IMR-90 (cell line): ENCODE measurements around the gene B4GALT5. TPM values are rescaled to one million over a fixed set of nuclear protein-coding genes. Genes with fewer than 3 reads are reported as not detected.

Experiments
- ATAC-seq: fragments of 200-7000 bp; cut with Tn5 transposase; 2 replicates; pipeline ENCODE4 v1.9.1; 2020; ENCODE audit warnings: low read depth, mild to moderate bottlenecking, moderate library complexity
- Bru-seq: library from RNA; stranded (reverse); fragments of 400-500 nt; gene quantifications from one replicate; lab custom pipeline; 2021; lab: Mats Ljungman, UMichigan
- BruChase-seq, 2 experiments: library from RNA; stranded (reverse); fragments of 400-500 nt; gene quantifications; one replicate each; lab custom pipeline; 2021; lab: Mats Ljungman, UMichigan
- BruUV-seq: library from RNA; stranded (reverse); fragments of 400-500 nt; replicated peaks from 2 replicates; lab custom pipeline; 2021; lab: Mats Ljungman, UMichigan
- CTCF ChIA-PET: fragments of 300-600 bp; formaldehyde crosslinking; extraction: SDS; loops from one replicate; lab custom pipeline; 2021; ENCODE audit warnings: antibody characterized with exemption; lab: Yijun Ruan, JAX
- POLR2A ChIA-PET: fragments of 300-600 bp; sonication (Branson Sonifier 250); formaldehyde crosslinking; loops from one replicate; lab custom pipeline; 2022; ENCODE audit warnings: antibody characterized with exemption; ENCODE audit not compliant: unreplicated experiment; lab: Charles Lee
- DNase-seq: peaks from one replicate; pipeline ENCODE4 v3.0.0; 2013
- H2AFZ ChIP-seq: replicated peaks from 2 replicates; pipeline ENCODE3; 2013; ENCODE audit warnings: low read length, mild to moderate bottlenecking; ENCODE audit not compliant: poor library complexity
- H2AK5ac ChIP-seq: 2 replicates; pipeline ENCODE4 v1.6.1; 2013; ENCODE audit warnings: low read depth, low read length, inconsistent platforms
- H2AK9ac ChIP-seq: replicated peaks from 2 replicates; pipeline ENCODE3; 2013; ENCODE audit warnings: mild to moderate bottlenecking, low read depth, low read length, moderate library complexity; ENCODE audit not compliant: poor library complexity
- H2BK120ac ChIP-seq: 2 replicates; pipeline ENCODE4 v1.6.1; 2013; ENCODE audit warnings: low read depth, low read length, inconsistent platforms
- H2BK15ac ChIP-seq: 3 replicates; pipeline ENCODE4 v1.6.1; 2013; ENCODE audit warnings: low read depth, low read length, inconsistent platforms
- H2BK20ac ChIP-seq: 2 replicates; pipeline ENCODE4 v1.6.1; 2013; ENCODE audit warnings: low read depth, mild to moderate bottlenecking, inconsistent platforms, low read length, moderate library complexity
- H2BK5ac ChIP-seq: 2 replicates; pipeline ENCODE4 v1.6.1; 2013; ENCODE audit warnings: mild to moderate bottlenecking, low read depth, low read length, inconsistent platforms; ENCODE audit not compliant: poor library complexity, severe bottlenecking
- H3K14ac ChIP-seq: replicated peaks from 2 replicates; pipeline ENCODE4 v1.6.1; 2013; ENCODE audit warnings: low read depth, low read length, inconsistent platforms
- H3K18ac ChIP-seq: 2 replicates; pipeline ENCODE4 v1.6.1; 2013; ENCODE audit warnings: low read depth, low read length, control low read depth
- H3K23ac ChIP-seq: 2 replicates; pipeline ENCODE4 v1.6.1; 2013; ENCODE audit warnings: low read depth, low read length, inconsistent platforms
- H3K27ac ChIP-seq: 2 replicates; pipeline ENCODE4 v1.5.1; 2013; ENCODE audit warnings: mild to moderate bottlenecking, control low read depth, low read length; ENCODE audit not compliant: insufficient read depth
- H3K27me3 ChIP-seq: 2 replicates; pipeline ENCODE4 v1.6.1; 2013; ENCODE audit warnings: low read length; ENCODE audit not compliant: control insufficient read depth, insufficient read depth
- H3K36me3 ChIP-seq: 2 replicates; pipeline ENCODE4 v1.6.1; 2013; ENCODE audit warnings: low read length, mixed read lengths; ENCODE audit not compliant: control insufficient read depth, insufficient read depth
- H3K4ac ChIP-seq: 2 replicates; pipeline ENCODE4 v1.6.1; 2013; ENCODE audit warnings: low read depth, low read length, inconsistent platforms
- H3K4me1 ChIP-seq: 2 replicates; pipeline ENCODE4 v1.6.1; 2013; ENCODE audit warnings: low read length, mixed read lengths; ENCODE audit not compliant: control insufficient read depth, insufficient read depth
- H3K4me2 ChIP-seq: 2 replicates; pipeline ENCODE4 v1.6.1; 2013; ENCODE audit warnings: low read depth, mild to moderate bottlenecking, control low read depth, low read length, moderate library complexity
- H3K4me3 ChIP-seq: 2 replicates; pipeline ENCODE4 v1.5.1; 2013; ENCODE audit warnings: low read depth, mild to moderate bottlenecking, control low read depth, low read length, moderate library complexity; ENCODE audit not compliant: insufficient read depth
- H3K56ac ChIP-seq: 2 replicates; pipeline ENCODE4 v1.6.1; 2013; ENCODE audit warnings: low read length, inconsistent platforms; ENCODE audit not compliant: insufficient read depth; ENCODE audit errors: extremely low read depth
- H3K79me1 ChIP-seq, 2 experiments: 2 replicates each; pipeline ENCODE4 v1.6.1; 2013; ENCODE audit warnings: low read length in 2 of 2, inconsistent platforms in 1 of 2, low read depth in 1 of 2
- H3K9ac ChIP-seq: 2 replicates; pipeline ENCODE4 v1.6.1; 2013; ENCODE audit warnings: low read depth, low read length, control low read depth
- H3K9me1 ChIP-seq: 2 replicates; pipeline ENCODE4 v1.6.1; 2013; ENCODE audit warnings: low read length, inconsistent platforms; ENCODE audit not compliant: insufficient read depth
- H3K9me3 ChIP-seq: 2 replicates; pipeline ENCODE4 v1.6.1; 2013; ENCODE audit warnings: low read length; ENCODE audit not compliant: control insufficient read depth, insufficient read depth
- H4K20me1 ChIP-seq: 2 replicates; pipeline ENCODE4 v1.6.1; 2013; ENCODE audit warnings: low read length, inconsistent platforms; ENCODE audit not compliant: insufficient read depth
- H4K5ac ChIP-seq: 2 replicates; pipeline ENCODE4 v1.6.1; 2013; ENCODE audit warnings: mild to moderate bottlenecking, low read depth, low read length, control low read depth
- H4K8ac ChIP-seq, 2 experiments: 2 replicates each; pipeline ENCODE4 v1.6.1; 2013; ENCODE audit warnings: low read depth in 2 of 2, low read length in 2 of 2, control low read depth in 1 of 2, inconsistent platforms in 1 of 2
- H4K91ac ChIP-seq: 2 replicates; pipeline ENCODE4 v1.6.1; 2013; ENCODE audit warnings: low read depth, low read length, inconsistent platforms; ENCODE audit not compliant: insufficient read depth
- BHLHE40 ChIP-seq: fragments of 150-350 bp; IDR thresholded peaks from 2 replicates; pipeline ENCODE4 v1.6.1; 2016; ENCODE audit warnings: mild to moderate bottlenecking, low read depth, low read length
- FOS ChIP-seq: fragments of 150-350 bp; IDR thresholded peaks from 2 replicates; pipeline ENCODE4 v1.6.1; 2016; ENCODE audit warnings: low read depth, low read length
- MAZ ChIP-seq: IDR thresholded peaks from 2 replicates; pipeline ENCODE4 v1.6.1; 2012; ENCODE audit warnings: low read depth, mild to moderate bottlenecking, low read length, improper control_type of control experiment, moderate library complexity, borderline replicate concordance
- MXI1 ChIP-seq: IDR thresholded peaks from 2 replicates; pipeline ENCODE4 v1.6.1; 2012; ENCODE audit warnings: low read depth, mild to moderate bottlenecking, low read length, moderate library complexity, borderline replicate concordance
- RAD21 ChIP-seq: IDR thresholded peaks from 2 replicates; pipeline ENCODE4 v1.6.1; 2012; ENCODE audit warnings: low read length, improper control_type of control experiment
- WGBS, 2 experiments: methylation state at CpG; one replicate each; pipeline versions ENCODE4 v1.1.5 to v1.1.7; 2013; ENCODE audit warnings: missing lambda C conversion rate in 2 of 2; ENCODE audit not compliant: insufficient read length in 1 of 2; ENCODE audit errors: extremely low coverage in 2 of 2; 5-methylcytosine and 5-hydroxymethylcytosine counted together
- dilution Hi-C: fragments of 300-500 bp; cut with HindIII; formaldehyde crosslinking; loops from one replicate; pipeline ENCODE4 v1.14.3; 2018; ENCODE audit warnings: low sequenced_read_pairs; ENCODE audit not compliant: unreplicated experiment
- in situ Hi-C: fragments of 300-500 bp; cut with MboI; formaldehyde crosslinking; loops from 3 replicates; pipeline ENCODE4 v1.14.3; 2019; ENCODE audit warnings: low sequenced_read_pairs, inconsistent platforms, mixed read lengths
- intact Hi-C: fragments of 100-400 bp; cut with micrococcal nuclease; formaldehyde crosslinking; loops from 2 replicates; pipeline ENCODE4 v1.10.0; 2022
- long read RNA-seq: library from polyadenylated mRNA; unstranded; transcript quantifications from one replicate; pipeline ENCODE4 v2.0.0, GENCODE V29; 2021; ENCODE audit not compliant: unreplicated experiment
- polyA plus RNA-seq, 3 experiments: library from polyadenylated mRNA; depleted of rRNA; stranded (reverse); fragments of >200 nt; gene quantifications; 2 replicates each; pipeline ENCODE4 v1.2.3, GENCODE V29; 2012; ENCODE audit warnings: low replicate concordance in 1 of 3
- total RNA-seq: library from RNA; depleted of rRNA; stranded (reverse); fragments of >200 nt; gene quantifications from 2 replicates; pipeline ENCODE4 v1.2.3, GENCODE V29; 2012; rRNA removed

The B4GALT5 gene
- total RNA-seq, result 11.3 and 13.9 TPM in 2 replicates
- polyA plus RNA-seq (2012; rRNA removed), result 18.4 and 20.4 TPM in 2 replicates
- polyA plus RNA-seq (2012; cell fraction: cytosol; rRNA removed), result 9.7 and 11.1 TPM in 2 replicates
- 6.4 and 14.9 TPM in 2 replicates for polyA plus RNA-seq (2012; cell fraction: nucleus; rRNA removed; ENCODE audit: low replicate concordance)
- Bru-seq, nascent RNA, result percentile 89 among the genes with signal in this experiment
- percentile 93 among the genes with signal in this experiment for BruChase-seq, experiment 1, labeled RNA remaining after a 6-hour chase
- percentile 92 among the genes with signal in this experiment for BruChase-seq, experiment 2, labeled RNA remaining after a 2-hour chase
- long read RNA-seq, partial matches to known transcripts, result 0 of 7 reads
- long read RNA-seq, other reads (novel, unspliced or antisense), result 7 of 7 reads

- ChIA-PET POLR2A (no interaction called here), CTCF (interaction anchor here (0.6 kb wide), 1 partner anchor 186 kb away, joined by 3 read pairs; no protein-coding TSS in a partner anchor)
- Histone ChIP-seq H3K4me1 (peaks cover 8% of the 10 kb centered on the region), H4K5ac (peak within 1 kb of the TSS; percentile 72), H3K56ac (peak within 1 kb of the TSS; percentile 36), H3K4me3 (peak within 1 kb of the TSS; percentile 100), H3K79me1 (peaks cover 11 to 36% of the 10 kb centered on the region in 2 experiments; a peak in 3 of 4 replicates), H3K9me3 (no peaks in the 10 kb centered on the region), H3K4ac (peak within 1 kb of the TSS; percentile 70), H2BK15ac (peak within 1 kb of the TSS; percentile 45; the same call in 1 of the 3 replicates), H4K20me1 (peaks cover 34% of the 10 kb centered on the region), H2BK5ac (peak within 1 kb of the TSS; percentile 80), H3K27me3 (no peaks in the 10 kb centered on the region), H2AK5ac (peak within 1 kb of the TSS; percentile 97), H2AK9ac (peak within 1 kb of the TSS; percentile 93), H3K27ac (peak within 1 kb of the TSS; percentile 88), H3K23ac (peak within 1 kb of the TSS; percentile 92), H2BK20ac (no peak within 1 kb of the TSS), H3K9me1 (peaks cover 3% of the 10 kb centered on the region; the same call in 1 of the 2 replicates), H3K36me3 (no peaks in the 10 kb centered on the region), H4K8ac (peak within 1 kb of the TSS; percentile 78 to 86), H4K91ac (peak within 1 kb of the TSS; percentile 66), H3K9ac (peak within 1 kb of the TSS; percentile 97), H3K4me2 (peak within 1 kb of the TSS; percentile 98), H3K18ac (peak within 1 kb of the TSS; percentile 57), H2AFZ (peak within 1 kb of the TSS; percentile 97), H2BK120ac (peak within 1 kb of the TSS; percentile 69; the same call in 1 of the 2 replicates), H3K14ac (peak within 1 kb of the TSS; percentile 87)
- no TSS peak for BruUV-seq
- intact Hi-C loops (loop anchor here (5.0 kb wide), 1 partner anchor 98 kb away; the partner anchor contains the start of gene SLC9A8), in situ Hi-C loops (no loop called here), dilution Hi-C loops (no loop called here)
- ATAC-seq, result peak; percentile 93
- peak; percentile 72 for DNase-seq
- peak; percentile 45; the same call in 1 of the 2 replicates for TF ChIP-seq MXI1
- peak; percentile 77 for TF ChIP-seq BHLHE40
- TF ChIP-seq MAZ, result peak; percentile 84; the same call in 1 of the 2 replicates
- peak; percentile 31; the same call in 1 of the 2 replicates for TF ChIP-seq FOS
- TF ChIP-seq RAD21, result no peak
- 5% methylated on average over 22 of the region's 70 CpGs; no CpG with 5 or more reads in 1 of the 2 experiments for WGBS, 2 experiments
Observed at GRCh38 chr20:49713753-49714712, at the start of gene B4GALT5. Gene B4GALT5 (minus strand): TSS chr20:49713878. CDS start chr20:49713690, 188 bp downstream.
